ENCODE data around the gene ZNF586.
A peak's percentile ranks its signal among the peaks of the same experiment; 100 is the strongest.
"Not testable (repeated sequence)": the region's sequence is repeated elsewhere in the genome, so short reads cannot be mapped to it uniquely, and the experiment has no call there.

The ZNF586 gene

DNA sequence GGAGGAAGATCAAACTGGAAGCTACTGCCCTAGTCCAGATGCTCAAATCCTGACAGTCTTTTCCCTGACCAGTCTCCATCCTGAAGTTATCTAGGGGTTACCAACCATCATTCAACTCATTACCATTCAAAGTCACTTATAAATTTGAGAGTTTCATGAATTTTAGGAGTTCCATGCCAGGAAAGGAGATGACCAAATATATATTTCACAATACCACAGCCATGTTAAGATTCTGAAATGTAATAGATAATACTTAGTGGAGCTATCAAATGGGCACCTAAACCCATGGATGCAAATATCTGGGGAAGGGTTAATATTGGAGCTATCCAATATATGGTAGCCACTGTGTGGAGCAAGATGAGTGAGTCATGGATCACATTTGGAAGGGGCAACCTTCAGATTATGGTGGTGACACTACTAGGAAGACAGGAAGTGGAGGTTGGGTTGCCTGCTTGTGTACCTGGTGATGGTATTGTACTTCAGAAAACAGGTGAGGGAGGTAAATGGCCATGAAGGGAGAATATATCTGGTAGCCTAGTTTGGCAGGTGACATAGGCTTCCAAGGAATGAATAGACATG, 18.7 kb downstream of the ZNF586 start:
- DNase-seq = no peak
- intact Hi-C loops (cut with DNase I) = no loop called here

DNA sequence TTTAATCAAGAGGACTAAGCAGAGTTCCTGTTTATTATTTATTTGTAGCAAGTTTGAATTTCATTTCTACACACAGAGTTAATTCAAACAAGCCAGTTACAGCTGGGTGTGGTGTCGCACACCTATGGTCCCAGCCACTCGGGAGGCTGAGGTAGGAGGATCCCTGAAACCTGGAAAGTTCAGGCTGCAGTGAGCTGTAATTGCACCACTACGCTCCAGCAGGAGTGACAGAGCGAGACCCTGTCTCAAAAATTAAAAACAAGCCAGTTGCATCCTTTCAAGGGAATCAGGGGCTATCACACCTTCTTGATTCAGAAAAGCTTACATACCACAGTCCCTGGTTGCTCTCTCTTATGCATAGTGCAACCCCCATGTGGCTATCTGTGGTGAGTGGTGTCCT, 19.8 kb downstream of the ZNF586 start:
- intact Hi-C loops (cut with DNase I) = no loop called here
- no peak for DNase-seq

DNA sequence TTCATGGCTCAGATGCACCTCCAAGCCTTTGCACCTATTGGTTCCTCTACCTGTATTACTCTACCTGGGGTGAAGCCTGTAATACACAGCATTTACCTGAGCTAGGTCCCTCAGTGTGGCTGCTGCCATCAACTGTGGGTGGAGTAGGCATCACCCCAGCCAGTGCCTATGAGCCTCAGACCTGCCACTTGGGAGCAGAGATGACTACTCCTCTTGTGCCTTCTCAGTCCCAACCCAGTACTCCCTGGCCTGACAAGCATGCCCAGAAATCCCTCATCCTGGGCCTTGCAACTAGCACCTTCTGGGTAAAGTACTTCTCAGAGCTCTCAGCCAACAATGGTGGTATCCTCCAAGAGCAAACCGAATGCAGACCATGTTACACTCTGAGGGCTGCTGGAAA, 27.1 kb downstream of the ZNF586 start:
- intact Hi-C loops (cut with DNase I); DNase-seq: not testable (repeated sequence)

DNA sequence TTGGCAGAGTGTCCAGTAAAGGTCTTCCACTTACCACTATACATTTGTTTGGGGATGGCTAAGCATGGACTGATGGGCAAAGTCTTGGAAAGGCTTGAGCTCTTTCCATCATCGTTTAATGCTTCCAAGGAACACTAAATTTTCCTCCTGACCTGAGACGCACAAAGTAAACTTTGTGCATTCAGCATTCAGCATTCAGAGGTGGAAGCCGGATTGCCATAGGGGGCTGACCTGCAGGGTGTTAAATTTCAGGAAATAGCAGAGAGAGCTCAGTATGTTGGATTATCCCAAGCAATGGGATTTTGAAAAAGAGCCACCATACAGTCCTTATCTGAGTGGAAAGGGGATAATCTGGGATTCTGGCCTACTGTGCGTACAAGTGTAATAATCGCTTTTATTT, 31.2 kb downstream of the ZNF586 start:
- intact Hi-C loops (cut with DNase I) = no loop called here
- DNase-seq = no peak

GRCh38 chr19:57802269-57802668, 32.8 kb downstream of the ZNF586 start:
- intact Hi-C loops (cut with DNase I) = no loop called here
- no peak for DNase-seq

GRCh38 chr19:57803265-57803593, 33.8 kb downstream of the ZNF586 start:
- intact Hi-C loops (cut with DNase I) = no loop called here
- DNase-seq = no peak

- intact Hi-C loops (cut with DNase I) = no loop called here
- peak in 3 of 10 donors; percentile 9 to 83 (median 79) for DNase-seq
Measured at GRCh38 chr19:57803594-57804325, 34.3 kb downstream of the ZNF586 start.

GRCh38 chr19:57807541-57807940, 38.1 kb downstream of the ZNF586 start:
- DNase-seq = no peak
- intact Hi-C loops (cut with DNase I) = no loop called here

DNA sequence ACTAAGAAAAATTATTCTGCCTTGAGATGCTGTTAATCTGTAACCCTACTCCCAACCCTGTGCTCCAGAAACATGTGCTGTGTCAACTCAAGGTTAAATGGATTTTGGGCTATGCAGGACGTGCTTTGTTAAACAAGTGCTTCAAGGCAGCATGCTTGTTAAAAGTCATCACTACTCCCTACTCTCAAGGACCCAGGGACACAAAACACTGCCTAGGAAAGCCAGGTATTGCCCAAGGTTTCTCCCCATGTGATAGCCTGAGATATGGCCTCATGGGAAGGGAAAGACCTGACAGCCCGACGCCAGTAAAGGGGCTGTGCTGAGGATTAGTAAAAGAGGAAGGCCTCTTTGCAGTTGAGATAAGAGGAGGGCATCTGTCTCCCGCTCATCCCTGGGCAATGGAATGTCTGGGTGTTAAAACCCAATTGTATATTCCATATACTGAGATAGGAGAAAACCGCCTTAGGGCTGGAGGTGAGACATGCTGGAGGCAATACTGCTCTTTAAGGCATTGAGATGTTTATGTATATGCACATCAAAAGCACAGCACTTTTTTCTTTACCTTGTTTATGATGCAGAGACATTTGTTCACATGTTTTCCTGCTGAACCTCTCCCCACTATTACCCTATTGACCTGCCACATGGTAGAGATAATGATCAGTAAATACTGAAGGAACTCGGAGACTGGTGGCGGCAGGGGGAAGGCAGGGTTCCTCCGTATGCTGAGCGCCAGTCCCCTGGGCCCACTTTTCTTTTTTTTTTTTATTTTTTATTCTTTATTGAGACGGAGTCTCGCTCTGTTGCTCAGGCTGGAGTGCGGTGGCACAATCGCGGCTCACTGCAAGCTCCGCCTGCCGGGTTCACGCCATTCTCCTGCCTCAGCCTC, 41.2 kb downstream of the ZNF586 start:
- intact Hi-C loops (cut with DNase I) = loop anchor here (10.0 kb wide), 1 partner anchor 344 kb away; the partner anchor contains the start of gene ZNF329
- not testable (repeated sequence) for DNase-seq

- intact Hi-C loops (cut with DNase I) = loop anchor here (10.0 kb wide), 1 partner anchor 343 kb away; the partner anchor contains the start of gene ZNF329
- no peak for DNase-seq
Measured at GRCh38 chr19:57812226-57812625, 42.8 kb downstream of the ZNF586 start.

DNA sequence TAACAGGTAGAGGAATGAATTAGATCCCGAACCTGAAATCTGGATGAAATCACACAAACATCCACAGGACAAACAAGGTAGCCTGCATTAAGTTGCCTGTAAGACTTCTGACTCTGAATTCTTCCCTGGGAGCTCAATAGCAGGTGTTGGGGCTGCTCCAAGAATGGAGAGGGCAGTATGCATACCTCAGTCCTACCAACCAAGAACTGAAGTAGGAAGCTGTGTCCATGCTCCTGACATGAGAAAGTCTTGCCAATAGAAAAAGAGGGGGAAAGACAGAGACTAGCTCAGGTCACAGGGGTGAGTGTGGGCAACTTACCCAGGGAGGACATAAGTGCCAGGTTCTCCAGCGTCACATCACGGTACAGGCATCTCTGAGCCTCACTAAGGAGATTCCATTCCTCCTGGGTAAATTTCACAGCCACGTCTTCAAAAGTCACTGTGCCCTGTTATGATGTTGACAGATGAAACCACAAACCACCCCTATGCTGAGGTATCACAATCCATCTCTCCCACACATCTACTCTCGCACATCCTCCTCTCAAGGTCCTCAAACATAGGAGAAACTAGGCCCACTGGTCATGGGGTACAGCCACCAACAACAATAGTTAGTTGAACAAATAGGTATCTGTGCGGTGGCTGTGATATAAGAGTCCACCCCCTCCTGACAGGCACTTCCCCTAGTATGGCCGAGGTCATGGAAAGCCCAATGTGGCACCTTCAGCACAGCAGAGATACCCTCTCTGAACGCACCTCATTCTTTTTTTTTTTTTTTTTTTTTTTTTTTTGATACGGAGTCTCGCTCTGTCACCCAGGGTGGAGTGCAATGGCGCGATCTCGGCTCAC, 43.7 kb downstream of the ZNF586 start:
- intact Hi-C loops (cut with DNase I) = loop anchor here (10.0 kb wide), 1 partner anchor 342 kb away; the partner anchor contains the start of gene ZNF329
- DNase-seq = peak in 1 of 10 donors; percentile 34

GRCh38 chr19:57813919-57814504, 44.5 kb downstream of the ZNF586 start:
- no peak for DNase-seq
- intact Hi-C loops (cut with DNase I) = loop anchor here (10.0 kb wide), 1 partner anchor 341 kb away; the partner anchor contains the start of gene ZNF329

- peak; percentile 74 to 98 (median 86) for DNase-seq
- intact Hi-C loops (cut with DNase I) = loop anchor here (10.0 kb wide), 1 partner anchor 340 kb away; the partner anchor contains the start of gene ZNF329
Measured at GRCh38 chr19:57814505-57815246, 45.2 kb downstream of the ZNF586 start, which contains the start of gene ZNF552. ZNF552 (minus strand) TSS chr19:57814913; CDS start chr19:57814743, 170 bp downstream.

GRCh38 chr19:57815247-57816075, 46.0 kb downstream of the ZNF586 start:
- intact Hi-C loops (cut with DNase I) = loop anchor here (10.0 kb wide), 1 partner anchor 339 kb away; the partner anchor contains the start of gene ZNF329
- peak in 1 of 10 donors; percentile 74 for DNase-seq

- intact Hi-C loops (cut with DNase I) = loop anchor here (10.0 kb wide), 1 partner anchor 338 kb away; the partner anchor contains the start of gene ZNF329
- DNase-seq = no peak
Measured at GRCh38 chr19:57816652-57817051, 47.2 kb downstream of the ZNF586 start.

GRCh38 chr19:57817976-57818375, 48.5 kb downstream of the ZNF586 start:
- intact Hi-C loops (cut with DNase I) = loop anchor here (10.0 kb wide), 1 partner anchor 337 kb away; the partner anchor contains the start of gene ZNF329
- no peak for DNase-seq

GRCh38 chr19:57818378-57818777, 48.9 kb downstream of the ZNF586 start:
- peak in 1 of 10 donors; percentile 50 for DNase-seq
- intact Hi-C loops (cut with DNase I) = loop anchor here (10.0 kb wide), 1 partner anchor 336 kb away; the partner anchor contains the start of gene ZNF329
